Epidermal melanocyte (primary cell): ENCODE measurements around the gene LAPTM4A.
A peak's percentile ranks its signal among the peaks of the same experiment; 100 is the strongest.
"Not testable (repeated sequence)": the region's sequence is repeated elsewhere in the genome, so short reads cannot be mapped to it uniquely, and the experiment has no call there.

Experiments
- DNase-seq: peaks from one replicate; pipeline ENCODE4 v3.0.0; 2011; ENCODE audit warnings: low spot score; ENCODE audit not compliant: insufficient read length

Gene LAPTM4A

GRCh38 chr2:20077411-20077940, 26.0 kb upstream of the LAPTM4A start:
- DNase-seq = no peak

- DNase-seq = no peak
Measured at GRCh38 chr2:20076757-20077156, 25.3 kb upstream of the LAPTM4A start.

- DNase-seq = no peak
Measured at GRCh38 chr2:20074901-20075300, 23.5 kb upstream of the LAPTM4A start.

GRCh38 chr2:20074046-20074648, 22.7 kb upstream of the LAPTM4A start:
- not testable (repeated sequence) for DNase-seq

- no peak for DNase-seq
Measured at GRCh38 chr2:20073460-20073859, 22.0 kb upstream of the LAPTM4A start.

- DNase-seq = no peak
Measured at GRCh38 chr2:20072436-20073158, 21.2 kb upstream of the LAPTM4A start.

- DNase-seq = no peak
Measured at GRCh38 chr2:20071397-20072383, 20.3 kb upstream of the LAPTM4A start.

GRCh38 chr2:20069756-20070155, 18.3 kb upstream of the LAPTM4A start:
- DNase-seq = no peak

- no peak for DNase-seq
Measured at GRCh38 chr2:20067992-20068584, 16.7 kb upstream of the LAPTM4A start.

- DNase-seq = no peak
Measured at GRCh38 chr2:20065885-20066602, 14.6 kb upstream of the LAPTM4A start.

GRCh38 chr2:20064841-20065240, 13.4 kb upstream of the LAPTM4A start:
- no peak for DNase-seq

- DNase-seq = no peak
Measured at GRCh38 chr2:20064421-20064820, 13.0 kb upstream of the LAPTM4A start.

- no peak for DNase-seq
Measured at GRCh38 chr2:20062615-20063545, 11.5 kb upstream of the LAPTM4A start.

- DNase-seq = no peak
Measured at GRCh38 chr2:20061940-20062339, 10.5 kb upstream of the LAPTM4A start.

GRCh38 chr2:20061476-20061875, 10.0 kb upstream of the LAPTM4A start:
- no peak for DNase-seq

GRCh38 chr2:20060106-20060505, 8.7 kb upstream of the LAPTM4A start:
- DNase-seq = no peak

GRCh38 chr2:20057268-20057667, 5.8 kb upstream of the LAPTM4A start:
- no peak for DNase-seq

GRCh38 chr2:20054931-20055330, 3.5 kb upstream of the LAPTM4A start:
- no peak for DNase-seq

- no peak for DNase-seq
Measured at GRCh38 chr2:20054119-20054518, 2.7 kb upstream of the LAPTM4A start.

GRCh38 chr2:20052861-20053281, 1.4 kb upstream of the LAPTM4A start:
- peak; percentile 39 for DNase-seq
